KMS-11 (cell line): ENCODE measurements around the gene SEPTIN2.

Source experiments
- H2AFZ ChIP-seq: fragments of 200-600 bp; sonication (generic); 2 replicates; pipeline ENCODE4 v1.6.1; 2016; ENCODE audit warnings: antibody characterized with exemption, mixed run types, low read depth
- H3K27ac ChIP-seq: fragments of 200-600 bp; sonication (generic); 2 replicates; pipeline ENCODE4 v1.6.1; 2016; ENCODE audit warnings: mild to moderate bottlenecking, mixed run types
- H3K27me3 ChIP-seq: fragments of 200-600 bp; sonication (generic); 2 replicates; pipeline ENCODE4 v1.6.1; 2017; ENCODE audit warnings: mild to moderate bottlenecking, low read depth, mixed run types, moderate library complexity; ENCODE audit not compliant: insufficient read depth
- H3K36me3 ChIP-seq: fragments of 200-600 bp; sonication (generic); 2 replicates; pipeline ENCODE4 v1.6.1; 2017; ENCODE audit warnings: mild to moderate bottlenecking, mixed run types; ENCODE audit not compliant: insufficient read depth
- H3K4me1 ChIP-seq: fragments of 200-600 bp; sonication (generic); 2 replicates; pipeline ENCODE4 v1.6.1; 2016; ENCODE audit warnings: mild to moderate bottlenecking, low read depth, mixed run types; ENCODE audit not compliant: poor library complexity, severe bottlenecking
- H3K4me2 ChIP-seq: fragments of 200-600 bp; sonication (generic); 2 replicates; pipeline ENCODE4 v1.7.0; 2016; ENCODE audit warnings: mild to moderate bottlenecking, mixed run types
- H3K4me3 ChIP-seq: fragments of 200-600 bp; sonication (generic); IDR thresholded peaks from 2 replicates; pipeline ENCODE4 v1.6.1; 2017; ENCODE audit warnings: low read depth, low read length, mixed read lengths; ENCODE audit not compliant: insufficient read depth
- H3K79me2 ChIP-seq: fragments of 200-600 bp; sonication (generic); 2 replicates; pipeline ENCODE4 v1.6.1; 2016; ENCODE audit warnings: low read depth, mixed run types; ENCODE audit not compliant: insufficient read depth
- H3K9ac ChIP-seq: fragments of 200-600 bp; sonication (generic); 2 replicates; pipeline ENCODE4 v1.6.1; 2016; ENCODE audit warnings: mild to moderate bottlenecking, mixed run types
- H4K20me1 ChIP-seq: fragments of 200-600 bp; sonication (generic); 2 replicates; pipeline ENCODE4 v1.6.1; 2016; ENCODE audit warnings: mild to moderate bottlenecking, mixed run types; ENCODE audit not compliant: insufficient read depth
- CTCF ChIP-seq: fragments of 200-600 bp; sonication (generic); conservative IDR thresholded peaks from 2 replicates; pipeline ENCODE4 v1.6.1; 2017; ENCODE audit warnings: low read depth, mild to moderate bottlenecking, antibody characterized with exemption, low read length, moderate library complexity, mixed read lengths

SEPTIN2 gene

GRCh38 chr2:241296767-241297166, 19.0 kb upstream of the SEPTIN2 start:
- no peak overlapping the region for H3K27ac ChIP-seq
- H3K4me1 ChIP-seq, result peaks cover 33% of the 10 kb centered on the region
- no peak for TF ChIP-seq CTCF
- no peak overlapping the region for H3K4me2 ChIP-seq
- no peaks in the 10 kb centered on the region for H3K27me3 ChIP-seq
- H3K36me3 ChIP-seq, result no peaks in the 10 kb centered on the region
- no peaks in the 10 kb centered on the region; the same call in 1 of the 2 replicates for H4K20me1 ChIP-seq
- no peak overlapping the region for H3K4me3 ChIP-seq
- H3K9ac ChIP-seq, result no peak overlapping the region
- H3K79me2 ChIP-seq, result peaks cover 95% of the 10 kb centered on the region
- no peak overlapping the region for H2AFZ ChIP-seq

GRCh38 chr2:241298673-241299072, 17.1 kb upstream of the SEPTIN2 start:
- no peak overlapping the region for H3K4me3 ChIP-seq
- no peaks in the 10 kb centered on the region; the same call in 1 of the 2 replicates for H4K20me1 ChIP-seq

GRCh38 chr2:241300000-241300399, 15.7 kb upstream of the SEPTIN2 start:
- Histone ChIP-seq H3K9ac (no peak overlapping the region), H3K79me2 (peaks cover 95% of the 10 kb centered on the region), H3K4me1 (peaks cover 44% of the 10 kb centered on the region), H3K27me3 (no peaks in the 10 kb centered on the region), H2AFZ (no peak overlapping the region), H3K4me3 (no peak overlapping the region), H4K20me1 (no peaks in the 10 kb centered on the region; the same call in 1 of the 2 replicates), H3K36me3 (no peaks in the 10 kb centered on the region), H3K27ac (no peak overlapping the region), H3K4me2 (no peak overlapping the region)
- TF ChIP-seq CTCF, result no peak

More at GRCh38 chr2:241298673-241299072, 17.1 kb upstream of the SEPTIN2 start:
- Histone ChIP-seq H3K79me2 (peaks cover 95% of the 10 kb centered on the region), H2AFZ (no peak overlapping the region), H3K36me3 (no peaks in the 10 kb centered on the region), H3K4me2 (no peak overlapping the region), H3K27ac (no peak overlapping the region), H3K4me1 (peaks cover 32% of the 10 kb centered on the region), H3K27me3 (no peaks in the 10 kb centered on the region), H3K9ac (no peak overlapping the region)
- no peak for TF ChIP-seq CTCF

- H3K4me2 ChIP-seq, result no peak overlapping the region
- H3K27ac ChIP-seq, result no peak overlapping the region; the same call in 1 of the 2 replicates
Observed at GRCh38 chr2:241302083-241302482, 13.6 kb upstream of the SEPTIN2 start.

More at GRCh38 chr2:241302083-241302482, 13.6 kb upstream of the SEPTIN2 start:
- Histone ChIP-seq H2AFZ (no peak overlapping the region), H3K36me3 (no peaks in the 10 kb centered on the region), H3K9ac (no peak overlapping the region), H4K20me1 (no peaks in the 10 kb centered on the region; the same call in 1 of the 2 replicates), H3K4me3 (no peak overlapping the region), H3K4me1 (peaks cover 64% of the 10 kb centered on the region), H3K27me3 (no peaks in the 10 kb centered on the region), H3K79me2 (peaks cover 96% of the 10 kb centered on the region)
- no peak for TF ChIP-seq CTCF
